MM.1S (cell line): ENCODE results near the gene RAMAC.

Experiments used
- DNase-seq: peaks from one replicate; pipeline ENCODE4 v3.0.0-alpha.2; 2015
- H2AFZ ChIP-seq: fragments of 300-600 bp; sonication (generic); 2 replicates; pipeline ENCODE4 v1.6.0; 2016; ENCODE audit warnings: antibody characterized with exemption, low read length
- H3F3A ChIP-seq: fragments of 300-600 bp; sonication (generic); 2 replicates; pipeline ENCODE4 v1.6.1; 2016; ENCODE audit warnings: mild to moderate bottlenecking, antibody characterized with exemption, low read length, moderate library complexity, mixed read lengths; ENCODE audit not compliant: insufficient read depth
- H3K27ac ChIP-seq: fragments of 300-600 bp; sonication (generic); 2 replicates; pipeline ENCODE4 v1.5.1; 2016; ENCODE audit warnings: mild to moderate bottlenecking, low read length
- H3K27me3 ChIP-seq: fragments of 300-600 bp; sonication (generic); replicated peaks from 2 replicates; pipeline ENCODE4 v1.6.0; 2016; ENCODE audit warnings: low read length; ENCODE audit not compliant: insufficient read depth
- H3K36me3 ChIP-seq: fragments of 300-600 bp; sonication (generic); replicated peaks from 2 replicates; pipeline ENCODE4 v1.6.1; 2016; ENCODE audit warnings: mild to moderate bottlenecking, low read length, mixed read lengths; ENCODE audit not compliant: insufficient read depth
- H3K4me1 ChIP-seq: fragments of 300-600 bp; sonication (generic); 2 replicates; pipeline ENCODE4 v1.6.1; 2016; ENCODE audit warnings: low read length, mixed read lengths
- H3K4me2 ChIP-seq: fragments of 300-600 bp; sonication (generic); 2 replicates; pipeline ENCODE4 v1.6.0; 2016; ENCODE audit warnings: low read depth, low read length
- H3K4me3 ChIP-seq: fragments of 300-600 bp; sonication (generic); 2 replicates; pipeline ENCODE4 v1.5.1; 2016; ENCODE audit warnings: low read length, mixed read lengths
- H3K79me2 ChIP-seq: fragments of 300-600 bp; sonication (generic); 2 replicates; pipeline ENCODE4 v1.6.1; 2016; ENCODE audit warnings: mixed run types, low read length, mixed read lengths
- H3K9ac ChIP-seq: fragments of 300-600 bp; sonication (generic); 2 replicates; pipeline ENCODE4 v1.6.1; 2016; ENCODE audit warnings: low read length, mixed read lengths
- H3K9me2 ChIP-seq: fragments of 300-600 bp; sonication (generic); replicated peaks from 2 replicates; pipeline ENCODE4 v1.6.1; 2016; ENCODE audit warnings: mild to moderate bottlenecking, low read length, mixed read lengths; ENCODE audit not compliant: insufficient read depth
- H3K9me3 ChIP-seq: fragments of 300-600 bp; sonication (generic); replicated peaks from 2 replicates; pipeline ENCODE4 v1.6.1; 2016; ENCODE audit warnings: mild to moderate bottlenecking, low read length, mixed read lengths; ENCODE audit not compliant: insufficient read depth
- H4K20me1 ChIP-seq: fragments of 300-600 bp; sonication (generic); 2 replicates; pipeline ENCODE4 v1.6.1; 2016; ENCODE audit warnings: mild to moderate bottlenecking, low read length, moderate library complexity, mixed read lengths; ENCODE audit not compliant: insufficient read depth
- CTCF ChIP-seq: fragments of 300-600 bp; sonication (generic); IDR thresholded peaks from 2 replicates; pipeline ENCODE4 v1.5.1; 2016; ENCODE audit warnings: antibody characterized with exemption, low read length, mixed read lengths
- EZH2 ChIP-seq: fragments of 300-600 bp; sonication (generic); optimal IDR thresholded peaks from 2 replicates; pipeline ENCODE3; 2017; ENCODE audit warnings: low read depth, mild to moderate bottlenecking, antibody characterized with exemption, low read length, mixed read lengths
- EZH2phosphoT487 ChIP-seq: fragments of 300-600 bp; sonication (generic); IDR thresholded peaks from 2 replicates; pipeline ENCODE4 v1.6.1; 2018; ENCODE audit warnings: antibody characterized with exemption, low read length

RAMAC gene

GRCh38 chr15:83039206-83039605, 53.2 kb downstream of the RAMAC start:
- no peak overlapping the region for H3K27ac ChIP-seq
- H3F3A ChIP-seq, result no peaks in the 10 kb centered on the region
- no peaks in the 10 kb centered on the region for H3K4me1 ChIP-seq
- H3K9me2 ChIP-seq, result no peaks in the 10 kb centered on the region
- TF ChIP-seq EZH2, result no peak
- TF ChIP-seq EZH2phosphoT487, result no peak
- no peak for TF ChIP-seq CTCF
- peaks cover 88% of the 10 kb centered on the region for H3K79me2 ChIP-seq
- DNase-seq, result no peak
- no peaks in the 10 kb centered on the region; the same call in none of the 2 replicates for H4K20me1 ChIP-seq
- no peaks in the 10 kb centered on the region for H3K27me3 ChIP-seq
- no peak overlapping the region for H3K9ac ChIP-seq
- peaks cover 8% of the 10 kb centered on the region; the same call in 1 of the 2 replicates for H3K36me3 ChIP-seq
- H3K4me3 ChIP-seq, result no peak overlapping the region
- no peaks in the 10 kb centered on the region for H3K9me3 ChIP-seq
- H3K4me2 ChIP-seq, result no peak overlapping the region
- no peak overlapping the region for H2AFZ ChIP-seq
